ENCODE data around the gene ZNF749. TPM values are rescaled to one million over a fixed set of nuclear protein-coding genes. Genes with fewer than 3 reads are reported as not detected.

ZNF749 gene
- total RNA-seq: 1 to 10 TPM; 2.2 to 6.0 (median 3.8) TPM
- long read RNA-seq, partial matches to known transcripts: 0 of 2 reads
- long read RNA-seq, other reads (novel, unspliced or antisense): 1 of 2 reads

DNA sequence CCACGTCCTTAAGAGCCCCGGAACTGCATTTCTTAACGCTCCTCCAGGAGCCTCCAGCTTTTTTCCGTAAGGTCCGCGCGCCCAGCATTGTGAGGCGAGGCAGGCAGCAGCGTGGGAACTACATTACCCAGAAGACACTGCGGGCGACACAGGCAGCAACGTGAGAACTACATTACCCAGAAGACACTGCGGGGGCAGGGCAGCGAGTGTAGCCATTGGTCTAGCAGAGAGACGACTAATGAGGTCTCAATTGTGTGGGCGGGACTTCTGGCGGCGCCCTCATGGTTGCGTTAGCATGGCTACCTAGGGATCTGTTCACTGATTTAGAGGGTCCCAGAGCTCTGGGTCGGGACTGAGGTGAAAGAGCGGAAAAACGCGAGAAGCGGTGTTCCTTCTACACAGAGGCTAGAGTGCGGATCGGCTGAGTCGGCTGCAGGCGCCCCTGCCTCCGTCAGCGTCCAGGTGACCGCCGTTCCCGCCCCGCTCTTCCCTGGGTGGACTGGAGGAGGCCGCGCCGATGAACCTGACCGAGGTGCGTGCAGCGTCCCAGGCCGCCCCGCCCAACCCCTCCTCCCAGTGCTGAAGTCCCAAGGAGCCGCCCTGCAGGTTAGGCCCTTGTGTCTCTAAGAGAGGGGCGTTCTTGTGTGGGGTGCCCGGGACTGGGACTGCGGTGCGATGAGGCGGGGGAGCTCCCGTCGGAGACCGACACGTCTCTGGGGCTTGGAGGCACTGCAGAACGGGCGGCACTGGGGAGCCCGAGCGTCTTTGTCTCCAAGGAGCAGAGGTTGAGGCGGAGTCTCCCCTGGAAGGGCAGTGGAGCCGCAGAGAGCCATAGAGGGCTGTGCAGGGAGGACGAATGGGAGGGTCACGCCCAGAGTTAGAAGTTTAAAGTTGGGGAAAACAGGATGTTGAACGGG is at the start of gene ZNF749:
Gene ZNF749 (plus strand): TSS at position 264 of the 917 bp plus-strand sequence. CDS start 254 bp downstream, at position 518.
- peaks cover 0 to 11% (median 0%) of the 10 kb centered on the region in 4 donors for H3K4me1 ChIP-seq
- peak within 1 kb of the TSS; percentile 91 to 97 (median 94) for H3K4me3 ChIP-seq
- peak within 1 kb of the TSS in 2 of 3 donors; percentile 5 to 43 for H3K27ac ChIP-seq
- H3K27me3 ChIP-seq: no peaks in the 10 kb centered on the region
- peaks cover 0 to 2% (median 0%) of the 10 kb centered on the region in 4 donors for H3K36me3 ChIP-seq
- DNase-seq (peak; percentile 96 to 99 (median 97)), ATAC-seq (peak; percentile 100)
- intact Hi-C loops (cut with DNase I): no loop called here
- no peak for TF ChIP-seq CTCF (IDR thresholded peaks at IDR 0.05)
- no peak for TF ChIP-seq POLR2A (IDR thresholded peaks at IDR 0.05)
- WGBS (ENCODE audit: insufficient coverage, low coverage, low lambda C conversion rate, missing lambda C conversion rate): under 1% methylated on average over 24 of the region's 61 CpGs
- H3K9me3 ChIP-seq: no peaks in the 10 kb centered on the region

- peaks cover 0 to 17% (median 0%) of the 10 kb centered on the region in 4 donors for H3K4me1 ChIP-seq
- TF ChIP-seq CTCF (IDR thresholded peaks at IDR 0.05) (no peak), POLR2A (IDR thresholded peaks at IDR 0.05) (no peak)
- ATAC-seq: no peak
- peaks cover 0 to 5% (median 0%) of the 10 kb centered on the region in 4 donors for H3K36me3 ChIP-seq
- 54% methylated on average over 10 of the region's 11 CpGs for WGBS (ENCODE audit: insufficient coverage, low coverage, low lambda C conversion rate, missing lambda C conversion rate)
- no peaks in the 10 kb centered on the region for H3K27me3 ChIP-seq
- no peak for DNase-seq
- peak overlapping the region in 2 of 3 donors; percentile 33 to 68 for H3K27ac ChIP-seq
- intact Hi-C loops (cut with DNase I): no loop called here
- H3K4me3 ChIP-seq: peak overlapping the region; percentile 56 to 91 (median 74)
- peaks cover 0 to 5% (median 0%) of the 10 kb centered on the region in 4 donors for H3K9me3 ChIP-seq
Measured at GRCh38 chr19:57389194-57389729, 45.9 kb upstream of the ZNF749 start.

GRCh38 chr19:57389730-57390598 is 45.2 kb upstream of the ZNF749 start, which contains the start of gene ZNF548:
ZNF548 (plus strand) TSS chr19:57389854; CDS start chr19:57390100, 246 bp downstream.
- intact Hi-C loops (cut with DNase I): no loop called here
- 2% methylated on average over 13 of the region's 50 CpGs for WGBS (ENCODE audit: insufficient coverage, low coverage, low lambda C conversion rate, missing lambda C conversion rate)
- DNase-seq: peak; percentile 92 to 95 (median 94)
- Histone ChIP-seq H3K4me1 (peaks cover 0 to 17% (median 0%) of the 10 kb centered on the region in 4 donors), H3K36me3 (peaks cover 0 to 8% (median 0%) of the 10 kb centered on the region in 4 donors), H3K9me3 (peaks cover 0 to 5% (median 0%) of the 10 kb centered on the region in 4 donors), H3K4me3 (peak within 1 kb of the TSS; percentile 56 to 91 (median 74)), H3K27ac (peak within 1 kb of the TSS; percentile 67 to 82 (median 68)), H3K27me3 (no peaks in the 10 kb centered on the region)
- ATAC-seq: peak; percentile 99
- TF ChIP-seq POLR2A (IDR thresholded peaks at IDR 0.05): peak; percentile 46
- TF ChIP-seq CTCF (IDR thresholded peaks at IDR 0.05): peak in 2 of 4 donors; percentile 5 to 20

DNA sequence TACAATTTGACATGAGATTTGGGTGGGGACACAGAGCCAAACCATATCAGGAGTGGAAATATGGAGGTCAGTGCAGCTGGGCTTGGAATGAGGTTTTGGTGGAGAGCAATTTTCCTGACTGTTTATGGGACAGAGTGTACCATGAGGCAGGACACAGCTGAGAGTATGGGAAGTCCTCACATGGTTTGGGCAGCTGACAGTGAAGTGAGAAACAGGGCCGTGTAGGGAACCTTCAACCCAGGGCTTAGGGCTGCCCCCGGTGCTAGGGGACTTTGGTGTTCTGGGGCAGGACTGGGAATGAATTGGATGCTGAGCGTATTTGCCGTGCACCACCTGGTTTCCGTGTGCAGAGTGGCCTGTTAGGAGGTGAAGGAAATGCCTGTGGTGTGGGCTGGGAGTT is 39.4 kb upstream of the ZNF749 start:
- Histone ChIP-seq H3K9me3 (peaks cover 0 to 17% (median 5%) of the 10 kb centered on the region in 4 donors), H3K4me3 (no peak overlapping the region), H3K27ac (no peak overlapping the region), H3K4me1 (peaks cover 0 to 8% (median 0%) of the 10 kb centered on the region in 4 donors), H3K36me3 (peaks cover 0 to 28% (median 9%) of the 10 kb centered on the region in 4 donors), H3K27me3 (no peaks in the 10 kb centered on the region)
- ATAC-seq (peak in 1 of 4 donors; percentile 27), DNase-seq (no peak)
- TF ChIP-seq POLR2A (IDR thresholded peaks at IDR 0.05): no peak
- no peak for TF ChIP-seq CTCF (IDR thresholded peaks at IDR 0.05)
- intact Hi-C loops (cut with DNase I): no loop called here
- 100% methylated on average over 1 of the region's 5 CpGs for WGBS (ENCODE audit: insufficient coverage, low coverage, low lambda C conversion rate, missing lambda C conversion rate)
